WTC11 (cell line): ENCODE results near the gene TP53I13.

ENCODE experiments used
- CREB1 ChIP-seq: sonication (generic); formaldehyde crosslinking; IDR thresholded peaks from 2 replicates; pipeline ENCODE4 v1.8.0; 2023; ENCODE audit warnings: mild to moderate bottlenecking, missing genetic modification reagents
- ELF4 ChIP-seq: sonication (generic); formaldehyde crosslinking; IDR thresholded peaks from 2 replicates; pipeline ENCODE4 v1.8.1; 2022; ENCODE audit warnings: low read depth, mild to moderate bottlenecking, moderate library complexity, missing genetic modification reagents
- NFE2L1 ChIP-seq: sonication (generic); formaldehyde crosslinking; IDR thresholded peaks from 2 replicates; pipeline ENCODE4 v1.8.1; 2023; ENCODE audit warnings: missing genetic modification reagents
- NR2C2 ChIP-seq: sonication (generic); formaldehyde crosslinking; IDR thresholded peaks from 2 replicates; pipeline ENCODE4 v1.8.0; 2022; ENCODE audit warnings: mild to moderate bottlenecking, missing genetic modification reagents
- OVOL2 ChIP-seq: fragments of 250-450 bp; sonication (Bioruptor Pico); IDR thresholded peaks from 2 replicates; pipeline ENCODE4 v1.9.0; 2021; ENCODE audit warnings: mild to moderate bottlenecking, borderline replicate concordance
- ZNF317 ChIP-seq: sonication (generic); formaldehyde crosslinking; IDR thresholded peaks from 2 replicates; pipeline ENCODE4 v1.8.1; 2023; ENCODE audit warnings: low read depth, mild to moderate bottlenecking, moderate library complexity, missing genetic modification reagents, borderline replicate concordance
- TF ChIP-seq, protein P1 (sequence below): sonication (generic); formaldehyde crosslinking; conservative IDR thresholded peaks from 2 replicates; pipeline ENCODE4 v1.8.1; 2022; ENCODE audit warnings: mild to moderate bottlenecking, missing genetic modification reagents
- TF ChIP-seq, protein P2 (sequence below): fragments of 200-600 bp; IDR thresholded peaks from 2 replicates; pipeline ENCODE4 v1.8.0; 2022; ENCODE audit warnings: antibody characterized with exemption
- TF ChIP-seq, protein P3 (sequence below): sonication (generic); formaldehyde crosslinking; IDR thresholded peaks from 2 replicates; pipeline ENCODE4 v1.8.0; 2022; ENCODE audit warnings: mild to moderate bottlenecking, missing genetic modification reagents
- TF ChIP-seq, protein P4 (sequence below): sonication (generic); formaldehyde crosslinking; IDR thresholded peaks from 2 replicates; pipeline ENCODE4 v1.8.0; 2022; ENCODE audit warnings: mild to moderate bottlenecking, missing genetic modification reagents
- TF ChIP-seq, protein P5 (sequence below): sonication (generic); formaldehyde crosslinking; IDR thresholded peaks from 2 replicates; pipeline ENCODE4 v1.8.1; 2022; ENCODE audit warnings: low read depth, mild to moderate bottlenecking, moderate library complexity, missing genetic modification reagents, borderline replicate concordance
- TF ChIP-seq, protein P6 (sequence below): sonication (generic); formaldehyde crosslinking; IDR thresholded peaks from 2 replicates; pipeline ENCODE4 v1.8.0; 2022; ENCODE audit warnings: mild to moderate bottlenecking, missing genetic modification reagents
- TF ChIP-seq, protein P7 (sequence below): sonication (generic); formaldehyde crosslinking; IDR thresholded peaks from 2 replicates; pipeline ENCODE4 v1.8.0; 2022; ENCODE audit warnings: mild to moderate bottlenecking, missing genetic modification reagents
- TF ChIP-seq, protein P8 (sequence below): sonication (generic); formaldehyde crosslinking; IDR thresholded peaks from 2 replicates; pipeline ENCODE4 v1.8.1; 2023; ENCODE audit warnings: mild to moderate bottlenecking, moderate library complexity, missing genetic modification reagents

DNA sequence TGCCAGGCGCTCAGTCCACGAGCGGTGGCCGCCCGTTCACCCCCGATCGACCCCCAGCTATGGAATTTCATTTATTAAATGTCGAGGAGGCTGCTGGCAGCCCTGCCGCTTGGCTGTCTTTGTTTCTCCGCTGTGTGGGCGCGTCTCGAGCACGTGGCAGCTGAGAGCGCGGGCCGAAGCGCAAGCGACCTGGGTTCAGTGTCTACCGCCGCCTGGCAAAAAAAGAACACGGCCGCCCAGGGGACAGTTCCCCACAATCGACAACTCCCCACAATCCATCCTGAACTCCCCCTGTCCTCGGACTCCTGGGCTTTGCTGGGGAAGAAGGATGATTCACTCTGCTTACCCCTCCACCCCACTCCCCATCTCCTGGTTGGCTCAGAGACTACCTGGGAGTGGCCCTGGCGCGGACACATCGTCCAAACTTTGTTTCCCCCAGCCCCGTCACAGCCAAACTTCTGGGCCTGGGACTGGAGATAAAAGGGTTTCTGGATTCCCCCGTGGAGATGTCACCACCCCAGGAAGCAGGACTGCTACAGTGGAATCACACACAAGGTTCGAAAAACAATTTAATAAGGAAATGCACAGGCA is 22.7 kb downstream of the TP53I13 start:
- TF ChIP-seq, protein P1, sequence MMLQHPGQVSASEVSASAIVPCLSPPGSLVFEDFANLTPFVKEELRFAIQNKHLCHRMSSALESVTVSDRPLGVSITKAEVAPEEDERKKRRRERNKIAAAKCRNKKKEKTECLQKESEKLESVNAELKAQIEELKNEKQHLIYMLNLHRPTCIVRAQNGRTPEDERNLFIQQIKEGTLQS (CRISPR knock-in tag) = no peak; the same call in 1 of the 2 replicates
- TF ChIP-seq NFE2L1 (CRISPR knock-in tag) (no peak), ELF4 (no peak), ZNF317 (no peak), CREB1 (CRISPR knock-in tag) (no peak), NR2C2 (CRISPR knock-in tag) (no peak), OVOL2 (no peak)
- TF ChIP-seq, protein P2, sequence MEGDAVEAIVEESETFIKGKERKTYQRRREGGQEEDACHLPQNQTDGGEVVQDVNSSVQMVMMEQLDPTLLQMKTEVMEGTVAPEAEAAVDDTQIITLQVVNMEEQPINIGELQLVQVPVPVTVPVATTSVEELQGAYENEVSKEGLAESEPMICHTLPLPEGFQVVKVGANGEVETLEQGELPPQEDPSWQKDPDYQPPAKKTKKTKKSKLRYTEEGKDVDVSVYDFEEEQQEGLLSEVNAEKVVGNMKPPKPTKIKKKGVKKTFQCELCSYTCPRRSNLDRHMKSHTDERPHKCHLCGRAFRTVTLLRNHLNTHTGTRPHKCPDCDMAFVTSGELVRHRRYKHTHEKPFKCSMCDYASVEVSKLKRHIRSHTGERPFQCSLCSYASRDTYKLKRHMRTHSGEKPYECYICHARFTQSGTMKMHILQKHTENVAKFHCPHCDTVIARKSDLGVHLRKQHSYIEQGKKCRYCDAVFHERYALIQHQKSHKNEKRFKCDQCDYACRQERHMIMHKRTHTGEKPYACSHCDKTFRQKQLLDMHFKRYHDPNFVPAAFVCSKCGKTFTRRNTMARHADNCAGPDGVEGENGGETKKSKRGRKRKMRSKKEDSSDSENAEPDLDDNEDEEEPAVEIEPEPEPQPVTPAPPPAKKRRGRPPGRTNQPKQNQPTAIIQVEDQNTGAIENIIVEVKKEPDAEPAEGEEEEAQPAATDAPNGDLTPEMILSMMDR = no peak
- TF ChIP-seq, protein P3, sequence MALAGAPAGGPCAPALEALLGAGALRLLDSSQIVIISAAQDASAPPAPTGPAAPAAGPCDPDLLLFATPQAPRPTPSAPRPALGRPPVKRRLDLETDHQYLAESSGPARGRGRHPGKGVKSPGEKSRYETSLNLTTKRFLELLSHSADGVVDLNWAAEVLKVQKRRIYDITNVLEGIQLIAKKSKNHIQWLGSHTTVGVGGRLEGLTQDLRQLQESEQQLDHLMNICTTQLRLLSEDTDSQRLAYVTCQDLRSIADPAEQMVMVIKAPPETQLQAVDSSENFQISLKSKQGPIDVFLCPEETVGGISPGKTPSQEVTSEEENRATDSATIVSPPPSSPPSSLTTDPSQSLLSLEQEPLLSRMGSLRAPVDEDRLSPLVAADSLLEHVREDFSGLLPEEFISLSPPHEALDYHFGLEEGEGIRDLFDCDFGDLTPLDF (CRISPR knock-in tag) = no peak
- TF ChIP-seq, protein P4, sequence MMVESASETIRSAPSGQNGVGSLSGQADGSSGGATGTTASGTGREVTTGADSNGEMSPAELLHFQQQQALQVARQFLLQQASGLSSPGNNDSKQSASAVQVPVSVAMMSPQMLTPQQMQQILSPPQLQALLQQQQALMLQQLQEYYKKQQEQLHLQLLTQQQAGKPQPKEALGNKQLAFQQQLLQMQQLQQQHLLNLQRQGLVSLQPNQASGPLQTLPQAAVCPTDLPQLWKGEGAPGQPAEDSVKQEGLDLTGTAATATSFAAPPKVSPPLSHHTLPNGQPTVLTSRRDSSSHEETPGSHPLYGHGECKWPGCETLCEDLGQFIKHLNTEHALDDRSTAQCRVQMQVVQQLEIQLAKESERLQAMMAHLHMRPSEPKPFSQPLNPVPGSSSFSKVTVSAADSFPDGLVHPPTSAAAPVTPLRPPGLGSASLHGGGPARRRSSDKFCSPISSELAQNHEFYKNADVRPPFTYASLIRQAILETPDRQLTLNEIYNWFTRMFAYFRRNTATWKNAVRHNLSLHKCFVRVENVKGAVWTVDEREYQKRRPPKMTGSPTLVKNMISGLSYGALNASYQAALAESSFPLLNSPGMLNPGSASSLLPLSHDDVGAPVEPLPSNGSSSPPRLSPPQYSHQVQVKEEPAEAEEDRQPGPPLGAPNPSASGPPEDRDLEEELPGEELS (CRISPR knock-in tag) = 0 out of 2 replicates have a peak, but pooled peaks have one; percentile 49
- TF ChIP-seq, protein P5, sequence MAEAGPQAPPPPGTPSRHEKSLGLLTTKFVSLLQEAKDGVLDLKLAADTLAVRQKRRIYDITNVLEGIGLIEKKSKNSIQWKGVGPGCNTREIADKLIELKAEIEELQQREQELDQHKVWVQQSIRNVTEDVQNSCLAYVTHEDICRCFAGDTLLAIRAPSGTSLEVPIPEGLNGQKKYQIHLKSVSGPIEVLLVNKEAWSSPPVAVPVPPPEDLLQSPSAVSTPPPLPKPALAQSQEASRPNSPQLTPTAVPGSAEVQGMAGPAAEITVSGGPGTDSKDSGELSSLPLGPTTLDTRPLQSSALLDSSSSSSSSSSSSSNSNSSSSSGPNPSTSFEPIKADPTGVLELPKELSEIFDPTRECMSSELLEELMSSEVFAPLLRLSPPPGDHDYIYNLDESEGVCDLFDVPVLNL (CRISPR knock-in tag) = no peak
- TF ChIP-seq, protein P6, sequence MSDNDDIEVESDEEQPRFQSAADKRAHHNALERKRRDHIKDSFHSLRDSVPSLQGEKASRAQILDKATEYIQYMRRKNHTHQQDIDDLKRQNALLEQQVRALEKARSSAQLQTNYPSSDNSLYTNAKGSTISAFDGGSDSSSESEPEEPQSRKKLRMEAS (CRISPR knock-in tag) = peak; percentile 84; the same call in 1 of the 2 replicates
- TF ChIP-seq, protein P7, sequence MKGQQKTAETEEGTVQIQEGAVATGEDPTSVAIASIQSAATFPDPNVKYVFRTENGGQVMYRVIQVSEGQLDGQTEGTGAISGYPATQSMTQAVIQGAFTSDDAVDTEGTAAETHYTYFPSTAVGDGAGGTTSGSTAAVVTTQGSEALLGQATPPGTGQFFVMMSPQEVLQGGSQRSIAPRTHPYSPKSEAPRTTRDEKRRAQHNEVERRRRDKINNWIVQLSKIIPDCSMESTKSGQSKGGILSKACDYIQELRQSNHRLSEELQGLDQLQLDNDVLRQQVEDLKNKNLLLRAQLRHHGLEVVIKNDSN (CRISPR knock-in tag) = peak; percentile 20; the same call in 1 of the 2 replicates
- TF ChIP-seq, protein P8, sequence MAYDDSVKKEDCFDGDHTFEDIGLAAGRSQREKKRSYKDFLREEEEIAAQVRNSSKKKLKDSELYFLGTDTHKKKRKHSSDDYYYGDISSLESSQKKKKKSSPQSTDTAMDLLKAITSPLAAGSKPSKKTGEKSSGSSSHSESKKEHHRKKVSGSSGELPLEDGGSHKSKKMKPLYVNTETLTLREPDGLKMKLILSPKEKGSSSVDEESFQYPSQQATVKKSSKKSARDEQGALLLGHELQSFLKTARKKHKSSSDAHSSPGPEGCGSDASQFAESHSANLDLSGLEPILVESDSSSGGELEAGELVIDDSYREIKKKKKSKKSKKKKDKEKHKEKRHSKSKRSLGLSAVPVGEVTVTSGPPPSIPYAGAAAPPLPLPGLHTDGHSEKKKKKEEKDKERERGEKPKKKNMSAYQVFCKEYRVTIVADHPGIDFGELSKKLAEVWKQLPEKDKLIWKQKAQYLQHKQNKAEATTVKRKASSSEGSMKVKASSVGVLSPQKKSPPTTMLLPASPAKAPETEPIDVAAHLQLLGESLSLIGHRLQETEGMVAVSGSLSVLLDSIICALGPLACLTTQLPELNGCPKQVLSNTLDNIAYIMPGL (CRISPR knock-in tag) = no peak
